ENCODE results near the gene MAPKBP1.

MAPKBP1 gene

DNA sequence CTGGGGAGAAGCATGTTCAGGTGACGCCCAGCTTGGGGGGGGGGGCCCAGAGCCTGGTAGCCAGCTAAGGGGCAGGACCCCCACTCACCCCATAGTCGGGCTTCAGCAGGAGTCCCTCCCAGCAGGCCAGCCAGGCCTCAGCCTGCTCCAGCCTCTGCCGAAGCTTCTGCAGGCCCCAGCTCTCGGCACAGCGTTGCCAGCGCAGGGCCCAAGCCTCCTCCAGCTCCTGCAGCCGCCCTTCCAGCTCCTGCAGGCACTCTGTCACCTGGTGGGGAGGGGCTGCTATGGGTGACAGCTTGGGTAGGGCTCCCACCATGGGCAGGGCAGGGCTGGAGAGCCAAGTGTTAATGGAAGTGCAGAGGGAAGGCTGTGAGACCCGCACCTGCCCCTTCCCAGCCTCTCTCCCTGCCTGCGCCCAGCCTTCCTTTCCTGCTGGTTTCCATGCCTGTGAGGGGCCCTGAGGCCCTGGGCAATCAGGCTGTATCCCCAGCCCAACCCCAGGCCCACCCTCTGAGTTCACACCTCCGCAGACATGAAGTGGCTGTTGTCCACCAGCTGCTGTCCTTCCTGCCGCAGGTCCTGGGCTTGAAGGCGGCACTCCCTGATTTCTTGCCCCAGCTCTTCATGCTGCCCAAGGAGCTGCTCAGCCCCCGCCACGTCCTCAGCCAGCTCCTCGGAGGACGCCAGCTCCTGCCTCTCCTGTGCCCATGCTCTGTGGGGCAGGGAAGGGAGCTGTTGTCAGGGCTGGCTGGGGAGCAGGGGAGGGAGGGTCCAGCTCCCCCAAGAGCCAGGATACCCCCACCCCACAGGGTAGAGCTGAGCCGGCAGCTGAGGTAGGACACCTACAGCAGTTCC lies 78.7 kb downstream of the MAPKBP1 start:
- no peak for DNase-seq

DNA sequence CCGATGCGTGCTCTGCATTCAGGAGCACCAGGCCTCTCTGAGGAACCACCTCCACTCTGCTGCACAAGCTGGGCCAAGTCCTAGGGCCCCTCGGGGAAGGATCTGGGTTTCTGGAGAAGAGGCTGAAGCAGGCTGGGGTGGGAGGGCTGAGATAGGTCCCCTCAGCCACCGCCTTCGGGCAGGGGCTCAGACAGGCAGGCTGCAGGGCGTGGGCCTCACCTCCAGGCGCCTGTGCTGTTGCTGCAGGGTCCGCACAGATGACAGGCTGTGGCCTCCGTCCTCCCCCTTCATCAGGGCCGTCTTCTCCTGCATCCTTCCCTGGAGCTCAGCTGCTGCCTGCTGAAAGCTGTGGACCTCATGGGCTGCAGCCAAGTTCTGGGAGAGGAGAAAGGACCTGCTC lies 79.5 kb downstream of the MAPKBP1 start:
- no peak for DNase-seq

DNA sequence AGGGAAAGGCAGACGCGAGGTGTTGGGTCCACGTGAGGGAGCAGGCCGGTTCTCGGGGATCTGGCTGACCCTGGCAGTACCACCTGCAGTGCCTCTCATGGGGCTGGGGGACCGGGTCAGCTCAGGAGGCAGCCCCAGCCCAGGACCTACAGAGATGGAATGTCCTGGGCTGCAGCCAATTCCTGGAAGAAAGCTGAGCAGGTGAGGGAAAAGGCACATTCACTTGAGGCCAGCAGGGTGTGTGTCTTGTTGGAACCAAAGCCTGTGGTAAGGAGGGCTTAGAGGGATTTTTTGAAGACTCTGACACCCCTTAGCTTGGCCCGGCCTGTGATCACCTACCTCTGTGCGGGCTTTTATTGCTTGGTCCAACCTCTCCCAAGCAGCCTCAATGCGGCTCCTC lies 80.2 kb downstream of the MAPKBP1 start:
- no peak for DNase-seq

DNA sequence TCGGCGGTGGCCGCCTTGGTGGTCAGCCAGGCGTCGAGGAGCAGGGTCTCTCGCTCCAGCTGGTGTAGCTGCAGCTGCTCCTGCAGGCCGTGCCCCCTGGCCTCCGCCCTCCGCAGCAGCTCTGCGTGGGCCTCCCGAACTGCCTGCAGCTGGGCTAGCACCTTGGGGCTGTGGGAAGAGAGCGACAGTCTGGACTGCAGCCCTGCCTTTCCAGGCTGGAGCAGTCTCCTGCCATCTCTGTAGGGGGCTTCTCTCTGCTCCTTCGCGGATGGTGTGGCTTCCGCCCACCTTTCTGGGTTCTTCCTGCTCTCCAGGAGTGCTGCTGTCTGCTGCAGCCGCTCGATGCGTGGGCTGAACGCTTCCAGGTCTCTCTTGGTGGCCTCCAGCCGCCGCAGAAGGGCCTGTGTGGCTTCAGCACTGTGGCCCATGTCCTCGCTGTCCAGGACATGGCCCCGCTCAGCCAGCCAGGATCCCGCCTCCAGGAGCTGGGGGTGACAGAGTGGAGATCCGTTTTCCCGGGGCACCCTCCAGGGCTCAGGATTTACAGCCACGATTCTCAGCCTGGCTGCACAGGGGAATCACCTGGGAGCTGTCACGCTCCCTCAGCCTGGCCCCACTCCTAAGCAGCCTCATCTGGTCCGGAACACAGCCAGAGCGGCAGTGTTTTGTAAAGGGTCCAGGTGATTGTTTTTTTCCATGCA lies 81.1 kb downstream of the MAPKBP1 start:
- no peak for DNase-seq

DNA sequence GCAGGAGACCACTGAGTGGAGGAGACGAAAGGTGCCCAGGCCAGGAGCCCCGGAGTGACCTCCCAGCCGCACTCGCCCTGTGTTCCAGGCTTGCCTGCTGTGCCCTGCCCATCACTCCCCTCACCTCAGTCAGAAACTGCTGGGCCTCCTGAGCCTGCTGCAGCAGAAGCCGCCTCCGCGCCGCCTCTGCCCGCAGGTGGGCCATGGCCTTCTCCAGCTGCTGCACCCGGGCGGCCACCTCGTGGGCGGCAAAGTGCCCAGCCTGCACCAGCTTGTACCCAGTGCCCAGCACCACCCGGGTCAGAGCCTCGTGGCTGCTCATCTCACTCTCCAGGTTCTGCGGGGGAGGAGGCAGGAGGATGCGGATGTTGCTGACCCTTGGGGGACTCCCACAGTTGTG lies 82.0 kb downstream of the MAPKBP1 start:
- DNase-seq = no peak

DNA sequence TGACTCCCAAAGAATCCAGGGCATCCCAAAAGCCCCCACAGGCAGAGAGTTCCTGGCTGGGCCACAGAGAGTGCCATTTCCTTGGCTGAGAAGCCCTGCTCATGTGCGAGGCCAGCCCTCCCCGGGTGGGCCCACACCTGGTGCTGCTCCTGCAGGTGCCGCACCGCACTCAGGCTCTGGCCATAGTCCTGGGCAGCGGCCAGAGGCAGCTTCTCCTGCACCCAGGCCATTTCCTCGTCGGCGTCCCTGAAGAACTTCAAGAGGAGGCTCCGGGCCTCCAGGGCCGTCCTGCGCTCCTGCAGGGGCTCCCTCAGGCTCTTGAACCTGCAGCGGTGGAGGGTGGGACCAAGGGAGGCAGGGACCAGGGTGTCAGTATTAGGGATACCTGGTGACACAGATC lies 82.4 kb downstream of the MAPKBP1 start:
- DNase-seq = no peak

DNA sequence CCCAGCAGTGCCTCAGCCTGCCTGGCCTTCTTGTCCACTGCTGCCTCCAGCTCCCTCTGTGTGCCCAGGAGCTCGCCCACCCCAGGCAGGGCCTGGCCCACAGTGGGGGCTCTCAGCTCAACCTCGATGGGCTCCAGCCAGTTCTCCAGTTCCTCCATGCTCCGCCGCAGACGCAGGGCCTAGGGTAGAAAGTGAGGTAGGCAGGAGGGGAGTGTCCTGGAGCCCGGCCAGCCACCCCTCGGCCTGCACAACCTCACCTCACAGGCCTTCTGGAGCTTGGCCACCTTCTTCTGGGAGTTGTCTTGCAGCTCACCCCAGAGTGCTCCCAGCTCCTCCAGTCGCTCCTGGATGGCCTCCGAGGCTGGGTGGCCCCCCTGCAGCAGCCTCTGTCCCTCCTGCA lies 83.0 kb downstream of the MAPKBP1 start:
- DNase-seq = no peak

DNA sequence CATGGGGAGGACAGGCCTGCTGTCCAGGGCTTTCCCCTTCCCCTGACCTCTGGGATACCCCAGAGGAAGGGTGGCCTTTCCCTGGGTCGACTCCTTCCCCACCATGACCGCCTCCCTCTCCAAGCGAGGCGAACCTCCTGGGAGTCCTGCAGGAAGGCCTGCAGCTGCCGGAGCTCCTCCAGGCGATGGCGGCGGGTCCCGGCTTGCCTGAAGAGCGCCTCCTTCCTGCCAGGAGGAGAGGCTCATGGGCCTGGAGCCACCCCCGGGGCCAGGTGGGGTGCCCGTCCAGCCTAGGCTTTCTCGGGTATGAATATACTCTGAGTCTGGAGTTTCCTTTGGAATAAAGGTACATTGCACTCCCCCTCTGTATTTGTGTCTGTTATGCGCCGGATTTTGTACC lies 84.5 kb downstream of the MAPKBP1 start:
- no peak for DNase-seq

DNA sequence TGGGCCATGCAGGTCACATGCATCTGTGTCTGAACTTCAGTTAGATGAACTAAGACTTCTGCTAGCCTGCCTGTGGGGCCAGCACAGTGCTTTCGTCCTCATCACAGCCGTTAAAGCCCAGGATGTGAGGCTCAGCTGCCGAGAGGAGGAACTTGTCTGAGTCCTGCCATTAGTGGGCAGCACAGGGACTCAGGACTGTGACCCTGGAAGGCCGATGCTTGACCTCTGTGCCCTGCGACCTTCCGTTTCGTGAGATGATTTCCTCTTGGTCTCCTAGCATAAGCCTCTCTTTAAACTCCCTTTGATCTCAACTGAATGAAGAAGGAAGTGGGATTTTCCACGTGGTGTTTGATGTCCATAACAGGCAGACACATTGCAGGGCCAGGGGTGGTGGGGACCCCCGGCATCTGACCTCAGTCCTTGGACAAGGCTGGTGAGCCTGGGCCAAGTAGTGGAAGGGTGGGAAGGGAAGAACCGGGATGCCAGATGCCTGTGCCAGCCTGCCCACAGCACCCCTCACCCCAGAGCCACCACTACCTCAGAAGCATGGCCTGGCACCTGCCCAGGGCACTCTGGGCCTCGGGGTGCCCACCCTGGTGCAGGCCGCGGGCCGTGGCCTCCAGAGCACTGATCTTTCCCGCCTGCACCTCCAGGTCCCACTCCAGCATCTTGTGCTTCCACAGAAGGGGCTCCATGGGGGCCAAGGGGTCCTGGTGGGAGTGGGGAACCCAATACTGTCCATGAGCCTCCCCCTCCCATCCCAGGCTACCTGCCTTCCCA lies 86.0 kb downstream of the MAPKBP1 start:
- DNase-seq = no peak

DNA sequence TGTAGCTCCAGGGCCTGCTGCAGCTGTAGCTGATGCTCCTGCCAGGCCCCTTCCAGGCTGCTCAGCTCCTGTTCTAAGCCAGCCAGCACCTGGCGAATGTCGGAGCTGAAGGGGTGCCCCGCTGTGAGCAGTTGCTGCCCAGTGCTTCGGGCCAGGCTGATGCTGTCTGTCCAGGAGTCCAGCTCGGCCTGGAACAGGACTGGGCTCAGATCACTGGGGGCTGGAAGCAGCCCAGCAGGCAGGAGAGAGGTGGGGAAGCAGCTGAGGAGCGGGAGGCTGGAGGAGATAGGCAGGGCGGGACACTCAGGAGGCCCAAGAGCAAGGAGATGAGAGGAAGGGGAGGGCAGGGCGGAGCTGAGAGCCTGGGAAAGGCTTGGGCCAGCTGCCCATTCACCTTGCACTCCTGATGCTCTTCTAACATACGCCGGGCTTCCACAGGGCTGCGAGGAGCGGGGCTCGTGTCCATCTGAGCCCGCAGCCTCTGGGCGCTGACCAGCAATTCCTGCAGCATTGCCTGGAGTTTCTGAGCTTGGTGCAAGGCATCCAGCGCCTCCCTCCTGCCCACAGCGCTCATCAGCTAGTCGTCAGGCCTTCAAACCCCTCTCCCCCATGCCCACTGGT lies 87.6 kb downstream of the MAPKBP1 start:
- DNase-seq = no peak

DNA sequence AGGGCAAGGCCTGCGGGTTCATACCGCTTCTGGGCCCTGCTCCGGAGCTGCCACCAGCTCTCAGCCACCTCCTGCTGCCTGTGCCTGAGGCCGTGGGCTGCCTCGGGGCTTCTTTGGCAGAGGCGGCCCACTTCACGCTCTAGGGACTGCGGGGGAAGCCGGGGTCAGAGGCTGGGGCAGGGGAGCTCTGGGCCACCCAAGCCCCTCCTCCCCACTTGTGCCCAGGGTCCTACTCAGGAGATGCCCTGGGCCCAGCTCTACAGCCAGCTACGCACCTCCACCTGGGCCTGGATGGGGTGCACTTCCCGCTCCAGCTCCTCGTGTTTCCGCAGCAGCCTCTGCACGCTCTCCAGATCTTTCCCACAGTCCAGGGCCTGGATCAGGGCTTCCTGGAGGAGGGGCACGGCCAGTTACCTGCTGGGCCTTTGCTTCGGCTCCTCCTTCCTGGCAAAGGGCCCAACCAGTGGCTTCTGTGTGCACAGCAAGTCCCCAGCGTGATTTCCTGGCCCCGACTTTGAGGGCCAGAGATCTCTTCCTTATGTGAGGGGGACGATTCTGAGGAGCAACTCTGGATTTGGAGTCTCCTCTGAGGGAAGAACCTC lies 88.3 kb downstream of the MAPKBP1 start:
- no peak for DNase-seq

DNA sequence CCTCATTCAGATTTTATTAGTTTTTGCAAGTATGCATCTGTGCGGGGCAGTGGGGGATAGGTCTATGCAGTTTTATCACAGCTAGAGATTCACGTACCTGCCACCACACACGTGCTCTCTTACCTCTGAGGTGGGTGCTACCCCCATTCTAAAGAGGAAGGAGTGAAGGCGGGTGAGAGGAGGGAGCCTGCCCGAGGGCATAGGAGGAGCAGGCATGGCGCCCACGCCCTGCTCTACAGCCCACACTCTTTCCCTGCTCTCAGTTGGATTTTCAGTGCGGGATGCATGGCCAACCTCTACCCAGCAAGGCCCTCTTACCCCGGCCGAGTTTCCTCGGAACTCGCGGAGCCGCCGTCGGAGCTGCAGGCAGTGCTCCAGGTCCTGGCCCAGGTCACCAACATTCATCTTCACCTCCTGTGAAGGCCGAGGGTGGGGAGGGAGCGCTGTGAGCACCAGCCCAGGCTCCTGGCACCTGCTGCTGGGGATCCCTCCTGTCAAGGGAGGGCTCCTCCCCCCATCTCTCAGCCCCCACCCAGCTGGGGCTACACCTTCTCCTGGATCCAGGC lies 91.3 kb downstream of the MAPKBP1 start:
- no peak for DNase-seq

DNA sequence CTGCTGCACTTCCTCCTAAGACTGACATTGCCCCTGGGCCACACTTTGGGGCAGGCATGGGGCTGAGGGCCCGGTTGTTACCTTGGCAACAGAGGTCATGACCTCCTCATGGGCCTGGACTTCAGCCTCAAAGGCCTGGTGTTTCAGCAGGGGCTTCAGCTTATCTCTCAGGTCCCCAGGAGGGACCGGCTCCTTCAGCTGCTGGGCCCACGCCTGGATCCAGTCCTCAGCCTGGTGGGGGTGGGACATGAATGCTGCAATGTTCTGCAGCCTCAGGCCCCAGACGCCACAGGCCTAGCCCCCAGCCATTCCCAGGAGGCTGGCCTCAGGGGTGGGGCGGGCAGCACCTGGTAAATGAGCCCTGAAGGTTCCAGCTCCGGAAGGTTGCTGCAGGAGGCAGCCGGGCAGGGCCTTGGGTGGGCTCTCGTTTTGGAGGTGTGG lies 92.0 kb downstream of the MAPKBP1 start:
- DNase-seq = no peak

DNA sequence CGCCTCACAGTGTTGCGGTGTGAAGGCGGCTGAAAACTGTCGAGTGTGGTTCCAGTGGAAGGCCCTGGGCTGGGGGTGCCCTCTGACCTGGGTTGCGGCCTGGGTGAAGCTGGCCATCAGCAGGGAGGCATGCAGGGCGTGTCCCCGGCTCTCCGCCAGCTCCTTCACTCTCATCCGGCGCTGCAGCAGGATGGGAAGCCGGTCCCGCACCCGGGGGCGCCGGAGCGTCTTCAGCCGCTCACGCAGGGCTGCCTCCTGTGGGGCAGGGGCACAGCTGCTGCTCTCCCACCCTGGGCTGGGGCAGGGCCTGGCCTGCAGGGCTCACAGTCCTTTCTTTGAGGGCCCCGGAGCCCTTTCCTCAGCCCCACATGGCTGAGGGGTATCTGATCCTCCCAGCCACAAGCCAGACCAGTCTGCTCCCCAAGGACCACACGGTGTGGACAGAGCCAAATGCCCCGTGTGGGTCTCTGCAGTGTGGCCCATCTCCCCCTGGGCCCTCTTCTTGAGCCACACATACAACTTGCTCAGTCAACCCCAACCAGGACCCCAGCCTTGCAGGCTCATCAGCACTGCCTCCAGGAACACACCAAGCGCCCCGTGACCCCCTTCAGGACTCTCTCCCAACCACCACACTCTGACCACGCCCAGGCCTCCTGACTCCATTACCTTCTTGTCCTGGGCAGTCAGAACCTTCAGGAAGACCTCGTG lies 92.7 kb downstream of the MAPKBP1 start:
- no peak for DNase-seq

DNA sequence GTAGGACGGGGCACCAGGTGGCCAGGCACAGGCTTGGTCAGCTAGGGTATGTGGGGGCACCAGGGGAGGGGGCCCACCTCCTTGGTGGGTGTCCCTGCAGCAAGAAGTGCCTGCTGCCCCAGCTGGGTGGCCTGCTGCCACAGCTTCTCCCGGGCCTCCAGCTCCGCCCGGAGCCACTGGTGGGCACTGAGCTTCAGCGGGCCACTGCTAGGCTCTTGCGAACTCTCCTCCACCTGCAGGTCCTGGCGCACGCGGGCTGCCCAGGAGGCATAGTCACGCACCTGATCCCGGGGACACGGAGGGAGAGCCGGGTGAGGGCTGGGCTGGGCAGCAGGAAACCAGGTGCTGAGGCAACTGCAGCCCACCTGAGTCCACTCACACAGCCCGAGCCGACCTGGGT lies 94.0 kb downstream of the MAPKBP1 start:
- no peak for DNase-seq

DNA sequence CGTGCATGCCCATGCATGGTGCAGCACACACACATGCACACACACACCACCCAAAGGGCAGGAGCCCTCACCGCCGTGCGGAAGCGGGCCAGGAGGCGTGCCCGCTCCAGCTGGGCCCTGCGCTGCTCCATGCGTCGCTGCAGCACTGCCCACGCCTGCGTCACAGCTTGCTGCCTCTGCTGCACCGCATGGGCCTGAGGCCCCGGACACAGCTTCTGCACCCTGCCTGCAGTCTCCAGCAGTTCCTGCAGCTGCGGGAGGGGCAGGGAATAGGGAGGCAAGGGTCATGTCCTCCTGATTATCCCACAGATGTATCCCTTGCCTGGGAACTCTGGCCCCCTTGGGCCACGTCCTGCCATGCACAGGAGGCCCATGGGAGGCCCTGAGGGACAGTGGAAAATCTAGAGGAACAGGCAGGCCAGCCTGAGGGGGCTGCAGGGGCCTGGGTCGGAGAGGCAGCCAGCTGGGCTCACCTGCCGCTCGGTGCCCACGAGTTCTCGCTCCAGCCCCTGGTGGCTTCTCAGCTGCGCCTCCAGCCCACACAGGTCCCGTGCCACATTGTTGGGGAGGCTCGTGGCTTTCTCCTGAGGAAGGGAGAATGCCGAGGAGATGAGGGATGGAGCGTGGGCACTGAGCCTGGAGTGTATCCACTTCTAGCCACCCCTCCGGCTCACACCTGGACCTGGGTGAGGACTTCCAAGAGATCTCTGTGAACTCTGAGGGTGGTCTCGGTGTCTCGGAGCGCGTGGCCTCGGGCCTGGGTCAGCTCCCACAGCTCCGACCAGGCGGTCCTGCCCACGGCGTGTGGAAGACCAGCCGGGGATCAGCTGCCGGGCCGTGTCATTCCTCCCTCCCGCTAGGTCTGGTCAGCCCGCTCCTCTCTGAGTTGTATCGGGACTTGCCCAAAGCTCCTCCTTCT lies 95.7 kb downstream of the MAPKBP1 start:
- DNase-seq = no peak

DNA sequence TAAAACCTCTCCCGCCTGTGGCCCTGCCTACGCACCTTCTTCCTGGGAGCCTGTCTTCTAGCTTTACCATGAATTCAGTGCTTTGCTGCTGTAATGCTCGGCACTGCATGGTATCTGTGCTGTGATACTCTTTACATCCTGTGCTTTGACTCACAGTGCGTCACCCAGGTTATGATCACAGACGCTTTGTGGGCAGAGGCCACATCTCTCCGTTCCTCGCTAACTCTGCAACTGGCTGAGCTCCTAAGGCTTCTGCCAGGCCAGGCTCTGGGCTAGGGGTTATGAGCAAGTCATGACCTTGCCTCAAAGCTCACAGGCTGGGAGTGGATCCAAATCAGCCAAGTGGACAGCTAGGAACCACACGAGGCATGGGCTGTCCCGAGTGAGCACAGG lies 96.4 kb downstream of the MAPKBP1 start:
- DNase-seq = peak; percentile 66

DNA sequence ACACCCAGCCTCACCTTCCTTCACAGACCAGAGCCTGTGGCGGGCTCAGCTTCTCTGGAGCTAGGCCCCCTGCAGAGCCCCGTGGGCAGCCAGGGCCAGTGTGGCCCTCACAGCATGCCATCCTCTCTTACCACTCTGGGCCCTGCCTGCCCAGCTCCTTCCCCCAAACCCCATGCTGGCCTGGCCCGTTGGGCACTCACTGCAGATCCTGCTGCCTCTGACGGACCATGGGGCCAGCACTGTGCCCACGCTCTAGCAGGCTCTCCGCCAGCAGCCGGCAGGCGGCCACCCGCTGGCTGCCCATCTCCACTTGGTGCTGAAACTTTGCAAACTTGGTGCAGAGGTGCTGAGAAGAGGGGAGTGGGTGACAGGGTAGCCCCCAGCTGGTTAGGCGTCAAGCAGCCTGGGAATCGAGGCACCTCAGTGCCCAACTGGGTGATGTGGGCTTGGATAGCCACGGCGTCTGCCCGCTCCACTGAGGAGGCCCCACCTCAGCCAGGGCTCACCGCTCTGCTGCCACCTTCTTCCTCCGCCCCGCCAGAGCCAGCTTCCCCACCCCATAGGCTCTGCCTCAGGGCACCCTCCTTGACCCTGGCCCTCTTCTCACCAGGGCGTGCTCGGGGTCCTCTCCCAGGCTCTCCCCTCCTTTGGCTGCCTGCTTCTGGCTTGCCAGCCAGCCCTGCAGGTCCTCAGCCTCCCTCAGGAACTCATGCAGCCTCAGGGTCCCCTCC lies 97.1 kb downstream of the MAPKBP1 start:
- no peak for DNase-seq

DNA sequence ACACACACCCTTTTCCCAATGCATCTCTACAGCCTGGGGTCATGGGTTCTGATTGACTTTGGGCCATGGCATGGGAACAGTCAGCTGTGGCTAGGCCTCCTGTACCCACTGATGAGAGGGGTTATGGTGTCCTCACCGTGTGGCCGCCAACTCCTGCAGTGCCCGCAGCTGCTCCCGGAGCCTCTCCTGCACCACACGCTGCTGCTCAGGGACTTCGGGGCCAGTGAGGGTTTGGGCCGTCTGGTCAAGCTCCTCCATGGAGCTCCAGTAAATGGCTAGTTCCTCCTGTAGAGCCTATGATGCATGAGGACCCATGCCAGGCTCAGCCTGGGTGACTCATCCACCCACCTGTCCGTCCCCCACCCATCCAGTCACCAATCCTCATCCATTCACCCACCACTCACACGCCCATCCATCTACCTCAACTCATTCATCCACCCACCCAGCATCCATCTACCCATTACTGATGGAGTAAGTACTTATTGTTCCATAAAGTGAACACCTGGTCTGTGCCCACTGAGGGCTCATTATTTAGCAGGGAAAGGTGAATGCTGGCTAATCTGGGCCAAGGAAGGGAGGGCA lies 98.0 kb downstream of the MAPKBP1 start:
- DNase-seq = no peak
